ENCODE data around the gene DPH2. TPM values are rescaled to one million over a fixed set of nuclear protein-coding genes. Genes with fewer than 3 reads are reported as not detected.

Gene DPH2
- total RNA-seq, 1 experiment from 2014 or later: 57.5 TPM

- no peak for ATAC-seq
- TF ChIP-seq ZNF121 (CRISPR knock-in tag; IDR thresholded peaks at IDR 0.05): peak; percentile 76
- no peak for TF ChIP-seq ZNF219 (CRISPR knock-in tag; IDR thresholded peaks at IDR 0.05; ENCODE audit: borderline replicate concordance)
- peak overlapping the region; percentile 86; the same call in 1 of the 2 replicates for H3K4me3 Mint-ChIP-seq
- CTCF ChIA-PET: interaction anchor here (0.9 to 9.8 kb wide), 12 partner anchors 12 to 659 kb away, joined by 3 to 87 read pairs (median 6); no protein-coding TSS in a partner anchor
- H3K36me3 Mint-ChIP-seq: no peaks in the 10 kb centered on the region
- peaks cover 14% of the 10 kb centered on the region for H3K27me3 Mint-ChIP-seq (ENCODE audit: low read depth)
- no peaks in the 10 kb centered on the region for H3K9me3 Mint-ChIP-seq
- POLR2A ChIA-PET: interaction anchor here (0.9 to 3.0 kb wide), 2 partner anchors 19 to 21 kb away, joined by 5 to 13 read pairs; partner anchors contain the start of gene ATP6V0B
- peaks cover 25% of the 10 kb centered on the region for H3K4me1 Mint-ChIP-seq
- H3K27ac Mint-ChIP-seq: no peak overlapping the region
- DNase-seq (ENCODE audit: low spot score): no peak
Measured at GRCh38 chr1:43993206-43993914, 23.6 kb downstream of the DPH2 start.

GRCh38 chr1:43994071-43994470 lies 24.3 kb downstream of the DPH2 start:
- H3K4me1 Mint-ChIP-seq: peaks cover 25% of the 10 kb centered on the region
- H3K27ac Mint-ChIP-seq: no peak overlapping the region
- ChIA-PET CTCF (interaction anchor here (1.0 to 9.8 kb wide), 8 partner anchors 11 to 228 kb away, joined by 3 to 87 read pairs (median 10); no protein-coding TSS in a partner anchor), POLR2A (interaction anchor here (0.6 to 3.0 kb wide), 2 partner anchors 20 to 42 kb away, joined by 4 to 13 read pairs; partner anchors contain the start of gene ATP6V0B)
- DNase-seq (ENCODE audit: low spot score) (no peak), ATAC-seq (no peak)
- H3K36me3 Mint-ChIP-seq: no peaks in the 10 kb centered on the region
- no peaks in the 10 kb centered on the region for H3K9me3 Mint-ChIP-seq
- peaks cover 14% of the 10 kb centered on the region for H3K27me3 Mint-ChIP-seq (ENCODE audit: low read depth)
- H3K4me3 Mint-ChIP-seq: no peak overlapping the region
- TF ChIP-seq AFF4 (CRISPR knock-in tag; IDR thresholded peaks at IDR 0.05; ENCODE audit: borderline replicate concordance) (no peak), HMGA2 (CRISPR knock-in tag; IDR thresholded peaks at IDR 0.05) (no peak), TEAD4 (CRISPR knock-in tag; IDR thresholded peaks at IDR 0.05) (no peak), NFE2L1 (CRISPR knock-in tag; IDR thresholded peaks at IDR 0.05) (no peak), HMGXB4 (CRISPR knock-in tag; IDR thresholded peaks at IDR 0.05) (no peak), ZSCAN18 (CRISPR knock-in tag; IDR thresholded peaks at IDR 0.05) (no peak), ETV6 (CRISPR knock-in tag; IDR thresholded peaks at IDR 0.05) (no peak), ZNF317 (CRISPR knock-in tag; IDR thresholded peaks at IDR 0.05; ENCODE audit: borderline replicate concordance, low read depth) (no peak), NFATC4 (CRISPR knock-in tag; IDR thresholded peaks at IDR 0.05) (no peak), FOXJ3 (CRISPR knock-in tag; IDR thresholded peaks at IDR 0.05; ENCODE audit: borderline replicate concordance) (no peak), ZBTB21 (CRISPR knock-in tag; IDR thresholded peaks at IDR 0.05; ENCODE audit: borderline replicate concordance) (no peak)
- TF ChIP-seq, protein P1, sequence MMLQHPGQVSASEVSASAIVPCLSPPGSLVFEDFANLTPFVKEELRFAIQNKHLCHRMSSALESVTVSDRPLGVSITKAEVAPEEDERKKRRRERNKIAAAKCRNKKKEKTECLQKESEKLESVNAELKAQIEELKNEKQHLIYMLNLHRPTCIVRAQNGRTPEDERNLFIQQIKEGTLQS (CRISPR knock-in tag; conservative IDR thresholded peaks at IDR 0.05): no peak
- TF ChIP-seq, protein P2, sequence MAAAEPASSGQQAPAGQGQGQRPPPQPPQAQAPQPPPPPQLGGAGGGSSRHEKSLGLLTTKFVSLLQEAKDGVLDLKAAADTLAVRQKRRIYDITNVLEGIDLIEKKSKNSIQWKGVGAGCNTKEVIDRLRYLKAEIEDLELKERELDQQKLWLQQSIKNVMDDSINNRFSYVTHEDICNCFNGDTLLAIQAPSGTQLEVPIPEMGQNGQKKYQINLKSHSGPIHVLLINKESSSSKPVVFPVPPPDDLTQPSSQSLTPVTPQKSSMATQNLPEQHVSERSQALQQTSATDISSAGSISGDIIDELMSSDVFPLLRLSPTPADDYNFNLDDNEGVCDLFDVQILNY (CRISPR knock-in tag; IDR thresholded peaks at IDR 0.05): no peak; the same call in 1 of the 2 replicates
- TF ChIP-seq, protein P3, sequence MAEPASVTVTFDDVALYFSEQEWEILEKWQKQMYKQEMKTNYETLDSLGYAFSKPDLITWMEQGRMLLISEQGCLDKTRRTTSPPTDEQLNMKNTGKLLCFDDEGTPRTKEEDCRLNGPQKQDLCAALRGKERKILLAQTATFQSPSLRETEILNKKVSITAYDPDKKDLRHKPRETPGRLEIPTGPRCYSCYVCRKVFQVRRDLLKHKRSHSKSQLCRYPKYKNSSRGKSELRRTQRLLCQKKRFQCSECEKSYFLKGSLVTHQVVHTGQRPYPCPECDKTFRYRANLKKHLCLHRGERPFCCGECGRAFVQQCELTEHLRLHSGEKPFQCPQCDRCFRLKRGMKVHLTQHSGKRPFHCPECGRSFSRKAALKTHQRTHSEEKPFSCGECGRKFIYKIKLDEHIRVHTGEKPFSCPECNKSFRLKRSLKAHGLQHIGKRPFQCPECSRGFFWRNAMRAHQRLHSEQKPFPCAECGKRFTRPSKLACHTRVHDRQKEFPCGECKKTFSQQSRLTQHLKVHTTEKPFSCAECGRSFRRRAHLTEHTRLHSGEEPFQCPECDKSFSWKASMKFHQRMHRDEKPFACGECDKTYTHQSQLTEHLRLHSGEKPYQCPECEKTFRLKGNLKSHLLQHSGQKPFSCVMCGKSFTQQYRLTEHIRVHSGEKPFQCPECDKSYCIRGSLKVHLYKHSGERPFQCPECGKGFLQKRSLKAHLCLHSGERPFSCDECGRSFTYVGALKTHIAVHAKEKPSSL (CRISPR knock-in tag; conservative IDR thresholded peaks at IDR 0.05): no peak

Measured in WTC11 (cell line).